Right atrium auricular region (tissue), 2 donors: ENCODE data around the gene PTBP3. TPM values are rescaled to one million over a fixed set of nuclear protein-coding genes. Genes with fewer than 3 reads are reported as not detected.

Experiments
- DNase-seq: peaks from one replicate; pipeline ENCODE4 v3.0.0-alpha.2; 2019; ENCODE audit warnings: low spot score
- H3K27ac ChIP-seq, 2 donors: fragments of 200-600 bp; sonication (generic); 1 replicate in 1 of 2; 2 replicates in 1 of 2; pipeline ENCODE4 v1.5.1; 2016 to 2019
- H3K27me3 ChIP-seq, 2 donors: fragments of 200-600 bp; sonication (generic); one replicate each; pipeline versions ENCODE4 v1.5.1 to v1.6.0; 2017 to 2019
- H3K36me3 ChIP-seq: fragments of 200-600 bp; sonication (generic); one replicate; pipeline ENCODE4 v1.5.1; 2016
- H3K4me1 ChIP-seq, 2 donors: fragments of 200-600 bp; sonication (generic); one replicate each; pipeline versions ENCODE4 v1.5.1 to v1.6.0; 2017 to 2019
- H3K4me3 ChIP-seq, 2 donors: fragments of 200-600 bp; sonication (generic); 1 replicate in 1 of 2; 2 replicates in 1 of 2; pipeline ENCODE4 v1.5.1; 2017 to 2019; ENCODE audit warnings: mild to moderate bottlenecking in 1 of 2, moderate library complexity in 1 of 2
- H3K9me3 ChIP-seq, 2 donors: fragments of 200-600 bp; sonication (generic); one replicate each; pipeline ENCODE4 v1.5.1; 2019
- CTCF ChIP-seq, 2 donors: fragments of 200-600 bp; sonication (generic); IDR thresholded peaks; one replicate each; pipeline ENCODE4 v1.5.1; 2019; ENCODE audit warnings: antibody characterized with exemption in 2 of 2
- total RNA-seq, 2 donors: library from RNA; depleted of rRNA; stranded (reverse); fragments of >200 nt; gene quantifications; one replicate each; pipeline ENCODE4 v1.1.0, GENCODE V29; 2016

The PTBP3 gene
- total RNA-seq, 2 donors from 2014 or later: 11.6 to 18.2 TPM

GRCh38 chr9:112323378-112323854 is 10.0 kb downstream of the PTBP3 start:
- peaks cover 5% of the 10 kb centered on the region for H3K36me3 ChIP-seq
- TF ChIP-seq CTCF (IDR thresholded peaks at IDR 0.05): no peak
- H3K4me3 ChIP-seq: no peak overlapping the region
- no peaks in the 10 kb centered on the region for H3K27me3 ChIP-seq
- DNase-seq: no peak
- H3K4me1 ChIP-seq: no peaks in the 10 kb centered on the region
- H3K27ac ChIP-seq: no peak overlapping the region
- peaks cover 0 to 8% of the 10 kb centered on the region in 2 donors for H3K9me3 ChIP-seq

DNA sequence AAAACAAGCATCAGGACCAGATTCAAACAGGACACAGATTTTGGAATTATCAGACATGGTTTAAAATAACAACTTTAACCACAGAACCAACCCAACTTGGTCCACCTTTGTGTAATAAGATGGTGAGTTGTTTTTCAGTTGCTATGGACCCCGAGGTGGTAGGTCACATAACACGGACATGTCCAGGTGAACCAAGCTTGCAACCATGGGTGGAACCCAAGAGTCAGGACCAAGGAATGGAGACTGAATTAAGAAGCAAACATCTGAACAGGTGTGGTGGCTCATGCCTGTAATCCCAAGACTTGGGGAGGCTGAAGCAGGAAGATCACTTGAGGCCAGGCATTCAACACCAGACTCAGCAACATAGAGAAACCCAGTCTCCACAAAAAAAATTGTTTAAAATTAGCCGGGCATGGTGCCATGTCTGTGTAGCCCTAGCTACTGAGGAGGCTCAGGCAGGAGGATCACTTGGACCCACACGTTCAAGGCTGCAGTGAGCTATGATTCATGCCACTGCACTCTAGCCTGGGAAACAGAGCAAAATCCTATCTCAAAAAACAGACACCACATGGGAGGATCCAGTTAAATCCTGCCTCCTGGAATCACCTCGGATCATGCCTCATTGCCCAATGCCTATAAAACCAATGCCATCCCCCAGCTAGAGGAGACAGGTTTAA is 10.6 kb downstream of the PTBP3 start:
- Histone ChIP-seq H3K9me3 (peaks cover 0 to 8% of the 10 kb centered on the region in 2 donors), H3K27me3 (no peaks in the 10 kb centered on the region), H3K36me3 (peaks cover 5% of the 10 kb centered on the region), H3K27ac (no peak overlapping the region), H3K4me3 (no peak overlapping the region), H3K4me1 (no peaks in the 10 kb centered on the region)
- no peak for DNase-seq
- TF ChIP-seq CTCF (IDR thresholded peaks at IDR 0.05): no peak

- no peak overlapping the region for H3K4me3 ChIP-seq
- H3K27ac ChIP-seq: no peak overlapping the region
- no peak for DNase-seq
- no peaks in the 10 kb centered on the region for H3K36me3 ChIP-seq
- no peaks in the 10 kb centered on the region for H3K9me3 ChIP-seq
- no peaks in the 10 kb centered on the region for H3K27me3 ChIP-seq
- no peaks in the 10 kb centered on the region for H3K4me1 ChIP-seq
- no peak for TF ChIP-seq CTCF (IDR thresholded peaks at IDR 0.05)
Measured at GRCh38 chr9:112316258-112316943, 17.0 kb downstream of the PTBP3 start.

DNA sequence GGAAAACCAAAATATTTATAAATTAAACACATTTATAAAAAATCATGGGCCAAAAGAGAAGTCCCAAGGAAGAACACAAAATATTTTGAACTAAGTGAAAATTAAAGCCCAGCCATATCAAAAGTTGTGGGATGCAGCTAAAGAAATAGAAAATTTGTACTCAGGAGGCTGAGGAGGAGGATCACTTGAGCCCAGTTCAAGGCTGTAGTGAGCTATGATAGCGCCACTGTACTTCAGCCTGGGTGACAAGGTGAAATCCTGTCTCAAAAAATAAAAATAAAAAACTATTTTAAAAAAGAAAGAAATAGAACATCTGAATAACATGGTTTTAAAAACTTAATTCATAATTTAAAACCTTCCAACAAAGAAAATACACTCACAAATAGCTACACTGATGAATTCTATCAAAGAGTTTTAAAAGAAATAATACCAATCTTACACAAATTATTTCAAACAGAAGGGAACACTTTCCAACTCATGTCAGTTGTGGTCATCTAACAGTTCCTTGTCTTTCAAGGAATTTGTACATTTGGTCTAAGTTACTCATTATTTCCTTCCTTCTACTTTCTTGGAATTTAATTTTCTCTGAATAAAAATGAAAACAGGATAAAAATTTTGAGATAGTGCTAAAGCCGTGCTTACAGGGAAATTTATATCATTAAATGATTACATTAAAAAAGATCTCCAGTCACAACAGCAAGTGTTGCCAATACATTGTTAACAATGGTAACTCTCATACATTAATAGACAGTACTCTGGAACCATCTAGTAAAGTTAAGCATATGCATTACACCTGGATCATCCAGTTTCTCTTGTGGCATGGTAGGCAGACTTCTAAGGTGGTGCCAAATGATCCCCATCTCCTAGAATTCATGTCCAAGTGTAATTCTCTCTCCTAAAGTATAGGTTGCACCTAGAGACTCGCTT is 17.8 kb downstream of the PTBP3 start:
- Histone ChIP-seq H3K9me3 (no peaks in the 10 kb centered on the region), H3K4me1 (no peaks in the 10 kb centered on the region), H3K27me3 (no peaks in the 10 kb centered on the region), H3K27ac (no peak overlapping the region), H3K36me3 (no peaks in the 10 kb centered on the region), H3K4me3 (no peak overlapping the region)
- DNase-seq: no peak
- no peak for TF ChIP-seq CTCF (IDR thresholded peaks at IDR 0.05)

GRCh38 chr9:112312139-112312538 is 21.3 kb downstream of the PTBP3 start:
- no peak overlapping the region for H3K27ac ChIP-seq
- DNase-seq: no peak
- no peaks in the 10 kb centered on the region for H3K9me3 ChIP-seq
- H3K4me3 ChIP-seq: no peak overlapping the region
- no peaks in the 10 kb centered on the region for H3K4me1 ChIP-seq
- H3K36me3 ChIP-seq: no peaks in the 10 kb centered on the region
- no peaks in the 10 kb centered on the region for H3K27me3 ChIP-seq
- TF ChIP-seq CTCF (IDR thresholded peaks at IDR 0.05): no peak
